ENCODE measurements around the gene FANCI.

Gene FANCI

GRCh38 chr15:89334510-89335297 is 90.9 kb downstream of the FANCI start, which contains the start of gene POLG (continued):
- TF ChIP-seq PRDM1 (tag by site-specific recombination; IDR thresholded peaks at IDR 0.05) = no peak
- TF ChIP-seq ZNF629 (tag by site-specific recombination; IDR thresholded peaks at IDR 0.05) = peak; percentile 93
- TF ChIP-seq ZNF48 (tag by site-specific recombination; IDR thresholded peaks at IDR 0.05) = no peak
- TF ChIP-seq ZNF843 (tag by site-specific recombination; IDR thresholded peaks at IDR 0.05) = peak; percentile 80
- TF ChIP-seq ZNF184 (tag by site-specific recombination; IDR thresholded peaks at IDR 0.05) = peak; percentile 80
- no peak for TF ChIP-seq ZNF426 (tag by site-specific recombination; IDR thresholded peaks at IDR 0.05)
- TF ChIP-seq ZNF114 (tag by site-specific recombination; IDR thresholded peaks at IDR 0.05) = no peak
- TF ChIP-seq ZNF239 (tag by site-specific recombination; IDR thresholded peaks at IDR 0.05) = no peak
- no peak for TF ChIP-seq ZNF791 (tag by site-specific recombination; IDR thresholded peaks at IDR 0.05)
- TF ChIP-seq ZFP3 (tag by site-specific recombination; IDR thresholded peaks at IDR 0.05; ENCODE audit: low read depth) = no peak
- peak; percentile 23; the same call in 1 of the 2 replicates for TF ChIP-seq SCRT2 (tag by site-specific recombination; IDR thresholded peaks at IDR 0.05)
- peak; percentile 95 for TF ChIP-seq ZNF2 (tag by site-specific recombination; IDR thresholded peaks at IDR 0.05)
- no peak for TF ChIP-seq ZNF19 (tag by site-specific recombination; IDR thresholded peaks at IDR 0.05; ENCODE audit: low read depth)
- TF ChIP-seq, protein P1, sequence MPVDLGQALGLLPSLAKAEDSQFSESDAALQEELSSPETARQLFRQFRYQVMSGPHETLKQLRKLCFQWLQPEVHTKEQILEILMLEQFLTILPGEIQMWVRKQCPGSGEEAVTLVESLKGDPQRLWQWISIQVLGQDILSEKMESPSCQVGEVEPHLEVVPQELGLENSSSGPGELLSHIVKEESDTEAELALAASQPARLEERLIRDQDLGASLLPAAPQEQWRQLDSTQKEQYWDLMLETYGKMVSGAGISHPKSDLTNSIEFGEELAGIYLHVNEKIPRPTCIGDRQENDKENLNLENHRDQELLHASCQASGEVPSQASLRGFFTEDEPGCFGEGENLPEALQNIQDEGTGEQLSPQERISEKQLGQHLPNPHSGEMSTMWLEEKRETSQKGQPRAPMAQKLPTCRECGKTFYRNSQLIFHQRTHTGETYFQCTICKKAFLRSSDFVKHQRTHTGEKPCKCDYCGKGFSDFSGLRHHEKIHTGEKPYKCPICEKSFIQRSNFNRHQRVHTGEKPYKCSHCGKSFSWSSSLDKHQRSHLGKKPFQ (tag by site-specific recombination; IDR thresholded peaks at IDR 0.05) = peak; percentile 99
- TF ChIP-seq BCL11B (tag by site-specific recombination; IDR thresholded peaks at IDR 0.05; ENCODE audit: low read depth) = no peak
- TF ChIP-seq TSHZ1 (tag by site-specific recombination; IDR thresholded peaks at IDR 0.05; ENCODE audit: borderline replicate concordance) = peak; percentile 81; the same call in 1 of the 2 replicates
- peak; percentile 58 for TF ChIP-seq ZSCAN4 (tag by site-specific recombination; IDR thresholded peaks at IDR 0.05)
- TF ChIP-seq ZNF302 (tag by site-specific recombination; IDR thresholded peaks at IDR 0.05; ENCODE audit: low read depth) = no peak
- TF ChIP-seq KLF1 (tag by site-specific recombination; IDR thresholded peaks at IDR 0.05) = peak; percentile 72
- TF ChIP-seq ZNF24 (tag by site-specific recombination; IDR thresholded peaks at IDR 0.05) = peak; percentile 98
- TF ChIP-seq ZNF660 (tag by site-specific recombination; IDR thresholded peaks at IDR 0.05) = peak; percentile 91
- TF ChIP-seq GLI2 (tag by site-specific recombination; IDR thresholded peaks at IDR 0.05; ENCODE audit: borderline replicate concordance, low read depth) = no peak; the same call in 1 of the 2 replicates
- TF ChIP-seq ZNF311 (tag by site-specific recombination; IDR thresholded peaks at IDR 0.05; ENCODE audit: borderline replicate concordance) = no peak
- no peak for TF ChIP-seq SCRT1 (tag by site-specific recombination; IDR thresholded peaks at IDR 0.05; ENCODE audit: borderline replicate concordance)
- TF ChIP-seq, protein P2, sequence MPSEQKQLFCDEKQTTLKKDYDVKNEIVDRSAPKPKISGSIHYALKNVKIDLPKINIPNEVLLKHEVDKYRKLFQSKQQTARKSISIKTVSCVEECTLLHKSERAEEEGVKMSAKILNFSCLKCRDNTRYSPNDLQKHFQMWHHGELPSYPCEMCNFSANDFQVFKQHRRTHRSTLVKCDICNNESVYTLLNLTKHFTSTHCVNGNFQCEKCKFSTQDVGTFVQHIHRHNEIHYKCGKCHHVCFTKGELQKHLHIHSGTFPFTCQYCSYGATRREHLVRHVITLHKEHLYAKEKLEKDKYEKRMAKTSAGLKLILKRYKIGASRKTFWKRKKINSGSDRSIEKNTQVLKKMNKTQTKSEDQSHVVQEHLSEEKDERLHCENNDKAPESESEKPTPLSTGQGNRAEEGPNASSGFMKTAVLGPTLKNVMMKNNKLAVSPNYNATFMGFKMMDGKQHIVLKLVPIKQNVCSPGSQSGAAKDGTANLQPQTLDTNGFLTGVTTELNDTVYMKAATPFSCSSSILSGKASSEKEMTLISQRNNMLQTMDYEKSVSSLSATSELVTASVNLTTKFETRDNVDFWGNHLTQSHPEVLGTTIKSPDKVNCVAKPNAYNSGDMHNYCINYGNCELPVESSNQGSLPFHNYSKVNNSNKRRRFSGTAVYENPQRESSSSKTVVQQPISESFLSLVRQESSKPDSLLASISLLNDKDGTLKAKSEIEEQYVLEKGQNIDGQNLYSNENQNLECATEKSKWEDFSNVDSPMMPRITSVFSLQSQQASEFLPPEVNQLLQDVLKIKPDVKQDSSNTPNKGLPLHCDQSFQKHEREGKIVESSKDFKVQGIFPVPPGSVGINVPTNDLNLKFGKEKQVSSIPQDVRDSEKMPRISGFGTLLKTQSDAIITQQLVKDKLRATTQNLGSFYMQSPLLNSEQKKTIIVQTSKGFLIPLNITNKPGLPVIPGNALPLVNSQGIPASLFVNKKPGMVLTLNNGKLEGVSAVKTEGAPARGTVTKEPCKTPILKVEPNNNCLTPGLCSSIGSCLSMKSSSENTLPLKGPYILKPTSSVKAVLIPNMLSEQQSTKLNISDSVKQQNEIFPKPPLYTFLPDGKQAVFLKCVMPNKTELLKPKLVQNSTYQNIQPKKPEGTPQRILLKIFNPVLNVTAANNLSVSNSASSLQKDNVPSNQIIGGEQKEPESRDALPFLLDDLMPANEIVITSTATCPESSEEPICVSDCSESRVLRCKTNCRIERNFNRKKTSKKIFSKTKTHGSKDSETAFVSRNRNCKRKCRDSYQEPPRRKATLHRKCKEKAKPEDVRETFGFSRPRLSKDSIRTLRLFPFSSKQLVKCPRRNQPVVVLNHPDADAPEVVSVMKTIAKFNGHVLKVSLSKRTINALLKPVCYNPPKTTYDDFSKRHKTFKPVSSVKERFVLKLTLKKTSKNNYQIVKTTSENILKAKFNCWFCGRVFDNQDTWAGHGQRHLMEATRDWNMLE (tag by site-specific recombination; conservative IDR thresholded peaks at IDR 0.05; ENCODE audit: low read depth) = peak; percentile 53; the same call in 1 of the 2 replicates
- TF ChIP-seq ZNF335 (tag by site-specific recombination; conservative IDR thresholded peaks at IDR 0.05) = peak; percentile 78
- TF ChIP-seq ZIC2 (tag by site-specific recombination; IDR thresholded peaks at IDR 0.05) = peak; percentile 67
- TF ChIP-seq PBX3 (CRISPR knock-in tag; IDR thresholded peaks at IDR 0.05) = peak; percentile 69

Measured in HEK293 (cell line).